Kidney epithelial cell (primary cell): Measurements from ENCODE around the gene PIM3. TPM values are rescaled to one million over a fixed set of nuclear protein-coding genes. Genes with fewer than 3 reads are reported as not detected.
A peak's percentile ranks its signal among the peaks of the same experiment; 100 is the strongest.

Experiments
- DNase-seq: peaks from one replicate; pipeline ENCODE4 v3.0.0-alpha.2; 2010; ENCODE audit warnings: low read depth
- H3K27me3 ChIP-seq: 2 replicates; pipeline ENCODE4 v1.6.0; 2011; ENCODE audit warnings: low read length; ENCODE audit not compliant: control insufficient read depth, insufficient read depth
- H3K36me3 ChIP-seq: 2 replicates; pipeline ENCODE4 v1.5.1; 2011; ENCODE audit warnings: low read length; ENCODE audit not compliant: control insufficient read depth, insufficient read depth
- H3K4me3 ChIP-seq: 2 replicates; pipeline ENCODE4 v1.5.1; 2011; ENCODE audit warnings: low read depth, mild to moderate bottlenecking, control low read depth, low read length
- CTCF ChIP-seq: IDR thresholded peaks from 2 replicates; pipeline ENCODE4 v1.5.1; 2011; ENCODE audit warnings: mild to moderate bottlenecking, moderate library complexity, low read length, control low read depth, inconsistent platforms; ENCODE audit not compliant: insufficient read depth, poor library complexity, severe bottlenecking
- total RNA-seq: library from RNA; depleted of rRNA; stranded (reverse); fragments of >200 nt; gene quantifications from 2 replicates; pipeline ENCODE4 v1.2.3, GENCODE V29; 2015

The PIM3 gene
- total RNA-seq, 1 donor from 2014 or later = 66.9 TPM

GRCh38 chr22:49958931-49959781 is 1.4 kb upstream of the PIM3 start:
- H3K27me3 ChIP-seq = no peaks in the 10 kb centered on the region
- no peak for TF ChIP-seq CTCF

GRCh38 chr22:49959782-49960158 is 802 bp upstream of the PIM3 start:
- Histone ChIP-seq H3K4me3 (peak overlapping the region; percentile 80), H3K27me3 (no peaks in the 10 kb centered on the region), H3K36me3 (peaks cover 6% of the 10 kb centered on the region)
- no peak for DNase-seq
- TF ChIP-seq CTCF = no peak

More at GRCh38 chr22:49958931-49959781, 1.4 kb upstream of the PIM3 start:
- H3K36me3 ChIP-seq = peaks cover 6% of the 10 kb centered on the region
- no peak for DNase-seq
- H3K4me3 ChIP-seq = peak overlapping the region; percentile 80

DNA sequence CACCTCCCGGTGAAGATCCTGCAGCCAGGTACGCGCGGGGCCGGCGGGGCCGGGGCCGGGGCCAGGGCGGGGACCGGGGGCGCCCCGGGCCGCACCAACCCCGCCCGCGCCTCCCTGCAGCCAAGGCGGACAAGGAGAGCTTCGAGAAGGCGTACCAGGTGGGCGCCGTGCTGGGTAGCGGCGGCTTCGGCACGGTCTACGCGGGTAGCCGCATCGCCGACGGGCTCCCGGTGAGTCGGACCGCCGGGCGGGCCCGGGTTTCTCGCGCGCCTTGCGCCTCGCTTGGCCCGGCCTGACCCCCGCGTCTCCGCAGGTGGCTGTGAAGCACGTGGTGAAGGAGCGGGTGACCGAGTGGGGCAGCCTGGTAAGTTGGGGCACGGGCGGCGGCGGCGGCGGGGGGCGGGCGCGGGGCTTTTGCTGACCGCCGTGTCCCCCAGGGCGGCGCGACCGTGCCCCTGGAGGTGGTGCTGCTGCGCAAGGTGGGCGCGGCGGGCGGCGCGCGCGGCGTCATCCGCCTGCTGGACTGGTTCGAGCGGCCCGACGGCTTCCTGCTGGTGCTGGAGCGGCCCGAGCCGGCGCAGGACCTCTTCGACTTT is 531 bp downstream of the PIM3 start:
- H3K27me3 ChIP-seq = no peaks in the 10 kb centered on the region
- peaks cover 6% of the 10 kb centered on the region for H3K36me3 ChIP-seq
- no peak for DNase-seq
- H3K4me3 ChIP-seq = peak overlapping the region; percentile 80
- no peak for TF ChIP-seq CTCF

DNA sequence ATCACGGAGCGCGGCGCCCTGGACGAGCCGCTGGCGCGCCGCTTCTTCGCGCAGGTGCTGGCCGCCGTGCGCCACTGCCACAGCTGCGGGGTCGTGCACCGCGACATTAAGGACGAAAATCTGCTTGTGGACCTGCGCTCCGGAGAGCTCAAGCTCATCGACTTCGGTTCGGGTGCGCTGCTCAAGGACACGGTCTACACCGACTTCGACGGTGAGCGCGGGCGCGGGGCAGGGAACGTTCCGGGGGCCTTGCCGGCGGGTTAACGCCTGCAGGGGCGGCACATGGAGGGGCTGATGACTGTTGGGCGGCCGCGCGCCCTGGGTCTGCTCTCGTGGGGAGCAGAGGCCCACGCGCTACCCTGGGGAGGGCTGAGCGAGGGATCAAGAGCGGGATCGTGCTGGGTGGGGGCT is 1.0 kb downstream of the PIM3 start:
- TF ChIP-seq CTCF = no peak
- Histone ChIP-seq H3K36me3 (peaks cover 6% of the 10 kb centered on the region), H3K27me3 (no peaks in the 10 kb centered on the region), H3K4me3 (peak overlapping the region; percentile 80)
- DNase-seq = no peak

DNA sequence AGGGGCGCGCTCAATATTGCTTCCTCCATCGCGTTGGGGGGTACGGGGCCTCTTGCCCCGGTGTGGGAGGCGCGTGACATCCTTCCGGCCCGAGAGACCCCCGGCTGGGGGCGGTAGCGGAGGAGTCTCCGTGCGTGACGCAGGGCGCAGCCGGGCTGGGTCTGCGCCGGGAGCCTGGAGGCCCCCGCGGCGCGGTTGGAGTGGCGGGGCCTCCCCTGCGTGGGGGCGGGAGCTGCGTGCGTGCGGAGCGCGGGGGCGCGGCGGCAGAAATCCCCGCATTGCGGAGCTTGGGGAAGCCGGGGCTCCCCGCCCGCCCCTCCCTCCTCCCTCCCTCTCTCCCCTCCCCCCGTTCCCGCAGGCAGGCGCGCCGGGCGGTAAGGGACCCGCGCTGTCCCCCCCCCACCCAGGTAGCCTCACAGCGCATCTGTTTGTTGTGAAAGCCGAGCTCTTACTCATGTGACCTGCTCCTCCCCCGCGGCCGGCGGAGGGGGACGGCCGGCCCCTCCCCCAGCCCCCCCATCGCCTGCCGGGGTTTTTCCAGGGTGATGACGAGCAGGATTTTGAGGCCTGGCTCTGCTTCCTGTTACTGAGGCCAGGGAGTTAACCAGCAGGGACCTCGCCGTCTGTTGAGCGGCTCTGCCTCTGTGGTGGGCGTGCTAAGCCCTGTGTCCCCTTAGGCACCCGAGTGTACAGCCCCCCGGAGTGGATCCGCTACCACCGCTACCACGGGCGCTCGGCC is 1.6 kb downstream of the PIM3 start:
- TF ChIP-seq CTCF = no peak
- H3K27me3 ChIP-seq = no peaks in the 10 kb centered on the region
- DNase-seq = peak; percentile 59
- peaks cover 6% of the 10 kb centered on the region for H3K36me3 ChIP-seq
- H3K4me3 ChIP-seq = peak overlapping the region; percentile 80
